ENCODE results near the gene WDR33. TPM values are rescaled to one million over a fixed set of nuclear protein-coding genes. Genes with fewer than 3 reads are reported as not detected.
A peak's percentile ranks its signal among the peaks of the same experiment; 100 is the strongest.

Gene WDR33
- total and polyA plus RNA-seq, 2 experiments from 2014 or later: 40.3 to 44.4 TPM

- Histone ChIP-seq H3K4me1 (ENCODE audit: low read depth) (no peaks in the 10 kb centered on the region), H3K27ac (no peak overlapping the region), H3K36me3 (peaks cover 10% of the 10 kb centered on the region), H3K9me3 (ENCODE audit: low read depth) (no peaks in the 10 kb centered on the region), H3K4me3 (no peak overlapping the region), H3K27me3 (no peaks in the 10 kb centered on the region)
- DNase-seq (ENCODE audit: low read depth in 1 of 2, low spot score in 1 of 2): no peak
- no peak for TF ChIP-seq CTCF (IDR thresholded peaks at IDR 0.05; ENCODE audit: low read depth, low read length)
Measured at GRCh38 chr2:127740665-127741288, 70.2 kb downstream of the WDR33 start.

- H3K27me3 ChIP-seq: no peaks in the 10 kb centered on the region
- H3K4me3 ChIP-seq: no peak overlapping the region
- no peak for TF ChIP-seq CTCF (IDR thresholded peaks at IDR 0.05; ENCODE audit: low read depth, low read length)
- H3K9me3 ChIP-seq (ENCODE audit: low read depth): no peaks in the 10 kb centered on the region
- H3K27ac ChIP-seq: no peak overlapping the region
- peaks cover 2% of the 10 kb centered on the region for H3K4me1 ChIP-seq (ENCODE audit: low read depth)
- peaks cover 9% of the 10 kb centered on the region for H3K36me3 ChIP-seq
- no peak for DNase-seq (ENCODE audit: low read depth in 1 of 2, low spot score in 1 of 2)
Measured at GRCh38 chr2:127739800-127740199, 71.2 kb downstream of the WDR33 start.

DNA sequence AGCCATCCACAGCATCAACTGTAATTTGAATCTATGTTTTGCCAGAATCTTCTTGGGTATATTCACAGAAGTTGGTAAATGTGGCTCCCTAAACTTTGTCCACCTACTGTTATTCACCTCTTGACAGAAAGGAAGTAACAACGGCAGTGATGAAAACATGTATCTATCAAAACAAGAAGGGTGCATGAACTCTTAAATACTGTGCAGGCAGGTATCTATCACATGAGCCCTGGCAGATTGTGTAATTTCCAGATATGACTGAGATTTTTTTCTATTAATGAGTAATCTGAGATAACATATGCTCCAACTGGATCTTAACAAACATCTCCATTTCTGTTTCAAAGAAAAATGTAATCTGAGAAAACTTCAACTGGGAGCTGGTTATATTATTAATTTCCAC lies 73.1 kb downstream of the WDR33 start:
- Histone ChIP-seq H3K4me1 (ENCODE audit: low read depth) (peaks cover 21% of the 10 kb centered on the region), H3K36me3 (no peaks in the 10 kb centered on the region), H3K9me3 (ENCODE audit: low read depth) (no peaks in the 10 kb centered on the region), H3K4me3 (no peak overlapping the region), H3K27me3 (no peaks in the 10 kb centered on the region), H3K27ac (no peak overlapping the region)
- TF ChIP-seq CTCF (IDR thresholded peaks at IDR 0.05; ENCODE audit: low read depth, low read length): no peak
- no peak for DNase-seq (ENCODE audit: low read depth in 1 of 2, low spot score in 1 of 2)

GRCh38 chr2:127735537-127736399 lies 75.2 kb downstream of the WDR33 start:
- Histone ChIP-seq H3K4me1 (ENCODE audit: low read depth) (peaks cover 23% of the 10 kb centered on the region), H3K27me3 (no peaks in the 10 kb centered on the region), H3K4me3 (no peak overlapping the region), H3K27ac (no peak overlapping the region), H3K9me3 (ENCODE audit: low read depth) (no peaks in the 10 kb centered on the region), H3K36me3 (no peaks in the 10 kb centered on the region)
- DNase-seq (ENCODE audit: low read depth in 1 of 2, low spot score in 1 of 2): no peak
- no peak for TF ChIP-seq CTCF (IDR thresholded peaks at IDR 0.05; ENCODE audit: low read depth, low read length)

- TF ChIP-seq CTCF (IDR thresholded peaks at IDR 0.05; ENCODE audit: low read depth, low read length): no peak
- Histone ChIP-seq H3K4me1 (ENCODE audit: low read depth) (peaks cover 23% of the 10 kb centered on the region), H3K36me3 (no peaks in the 10 kb centered on the region), H3K9me3 (ENCODE audit: low read depth) (no peaks in the 10 kb centered on the region), H3K4me3 (no peak overlapping the region), H3K27me3 (no peaks in the 10 kb centered on the region), H3K27ac (peak overlapping the region; percentile 15)
- DNase-seq (ENCODE audit: low read depth in 1 of 2, low spot score in 1 of 2): no peak
Measured at GRCh38 chr2:127735044-127735443, 75.9 kb downstream of the WDR33 start.
